ENCODE results near the gene RAD21L1. TPM values are rescaled to one million over a fixed set of nuclear protein-coding genes. Genes with fewer than 3 reads are reported as not detected.

RAD21L1 gene
- polyA plus RNA-seq, 3 donors, result not detected

GRCh38 chr20:1196634-1197033 lies 29.2 kb upstream of the RAD21L1 start:
- no peak for DNase-seq
- intact Hi-C loops (cut with micrococcal nuclease), result no loop called here
- H3K9me3 Mint-ChIP-seq, result peaks cover 0 to 5% (median 3%) of the 10 kb centered on the region in 7 donors
- no peak overlapping the region for H3K27ac Mint-ChIP-seq
- H3K36me3 ChIP-seq (replicated peaks in 1 of 2; ENCODE audit: control insufficient read depth in 1 of 2, insufficient read depth in 2 of 2, low read length in 2 of 2), result no peaks in the 10 kb centered on the region
- H3K9me3 ChIP-seq (replicated peaks in 1 of 2; ENCODE audit: control insufficient read depth in 1 of 2, insufficient read depth in 1 of 2, low read length in 2 of 2), result no peaks in the 10 kb centered on the region
- H3K27ac ChIP-seq (ENCODE audit: low read depth in 1 of 2, low read length in 2 of 2), result no peak overlapping the region
- H3K4me3 Mint-ChIP-seq, result no peak overlapping the region
- no peaks in the 10 kb centered on the region for H3K36me3 Mint-ChIP-seq
- no peaks in the 10 kb centered on the region for H4K20me1 ChIP-seq (ENCODE audit: insufficient read depth, low read length)
- no peak overlapping the region for H3K9ac ChIP-seq (ENCODE audit: insufficient read depth, low read length, poor library complexity, severe bottlenecking)
- no peaks in the 10 kb centered on the region for H3K4me1 ChIP-seq (ENCODE audit: control insufficient read depth in 1 of 2, insufficient read depth in 2 of 2, low read length in 2 of 2)
- no CpG with 5 or more reads among the region's 2 CpGs for WGBS (ENCODE audit: insufficient coverage)
- H3K4me1 Mint-ChIP-seq, result peaks cover 2% of the 10 kb centered on the region
- no peak overlapping the region for H3K4me2 ChIP-seq (replicated peaks; ENCODE audit: extremely low read depth, low read length, poor library complexity, severe bottlenecking)
- TF ChIP-seq, protein P1, sequence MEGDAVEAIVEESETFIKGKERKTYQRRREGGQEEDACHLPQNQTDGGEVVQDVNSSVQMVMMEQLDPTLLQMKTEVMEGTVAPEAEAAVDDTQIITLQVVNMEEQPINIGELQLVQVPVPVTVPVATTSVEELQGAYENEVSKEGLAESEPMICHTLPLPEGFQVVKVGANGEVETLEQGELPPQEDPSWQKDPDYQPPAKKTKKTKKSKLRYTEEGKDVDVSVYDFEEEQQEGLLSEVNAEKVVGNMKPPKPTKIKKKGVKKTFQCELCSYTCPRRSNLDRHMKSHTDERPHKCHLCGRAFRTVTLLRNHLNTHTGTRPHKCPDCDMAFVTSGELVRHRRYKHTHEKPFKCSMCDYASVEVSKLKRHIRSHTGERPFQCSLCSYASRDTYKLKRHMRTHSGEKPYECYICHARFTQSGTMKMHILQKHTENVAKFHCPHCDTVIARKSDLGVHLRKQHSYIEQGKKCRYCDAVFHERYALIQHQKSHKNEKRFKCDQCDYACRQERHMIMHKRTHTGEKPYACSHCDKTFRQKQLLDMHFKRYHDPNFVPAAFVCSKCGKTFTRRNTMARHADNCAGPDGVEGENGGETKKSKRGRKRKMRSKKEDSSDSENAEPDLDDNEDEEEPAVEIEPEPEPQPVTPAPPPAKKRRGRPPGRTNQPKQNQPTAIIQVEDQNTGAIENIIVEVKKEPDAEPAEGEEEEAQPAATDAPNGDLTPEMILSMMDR (IDR thresholded peaks at IDR 0.05), result no peak
- no peak overlapping the region for H3K4me3 ChIP-seq (replicated peaks in 1 of 3; ENCODE audit: low read depth in 2 of 3, low read length in 3 of 3)
- H3K79me2 ChIP-seq (ENCODE audit: insufficient read depth, low read length), result no peaks in the 10 kb centered on the region
- H2AFZ ChIP-seq (ENCODE audit: insufficient read depth, low read depth, low read length, poor library complexity, severe bottlenecking), result no peak overlapping the region
- H3K27me3 Mint-ChIP-seq (ENCODE audit: low read depth in 3 of 3), result peaks cover 2 to 6% (median 5%) of the 10 kb centered on the region in 3 donors
- no peaks in the 10 kb centered on the region for H3K27me3 ChIP-seq (ENCODE audit: control insufficient read depth in 2 of 2, insufficient read depth in 2 of 2, low read length in 2 of 2)

DNA sequence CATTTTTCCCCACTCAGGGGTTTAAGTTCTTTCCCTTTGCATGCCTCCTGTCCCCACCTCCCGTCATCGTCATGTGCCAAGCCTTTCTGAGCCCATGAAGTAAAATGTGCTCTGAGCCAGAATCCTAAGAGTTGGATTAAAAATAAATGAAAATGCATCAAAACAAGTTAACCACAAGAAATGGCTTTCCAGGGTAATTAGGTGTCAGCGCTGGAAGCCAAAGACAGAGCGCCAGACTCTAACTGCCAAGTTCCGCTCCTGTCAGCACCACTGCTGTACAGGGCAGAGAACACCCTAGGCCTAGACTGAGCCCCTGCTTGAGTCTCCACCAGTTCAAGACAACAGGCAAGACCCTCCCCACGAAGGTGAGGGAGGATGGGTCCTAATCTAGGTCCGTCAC lies 28.0 kb upstream of the RAD21L1 start:
- H3K9ac ChIP-seq (ENCODE audit: insufficient read depth, low read length, poor library complexity, severe bottlenecking), result no peak overlapping the region
- H3K36me3 Mint-ChIP-seq, result no peaks in the 10 kb centered on the region
- no peak overlapping the region for H3K4me2 ChIP-seq (replicated peaks; ENCODE audit: extremely low read depth, low read length, poor library complexity, severe bottlenecking)
- no peak overlapping the region for H3K27ac ChIP-seq (ENCODE audit: low read depth in 1 of 2, low read length in 2 of 2)
- peak overlapping the region in 1 of 7 donors; percentile 15 for H3K27ac Mint-ChIP-seq
- H3K4me3 Mint-ChIP-seq, result no peak overlapping the region
- 100% methylated on average over 3 of the region's 7 CpGs for WGBS (ENCODE audit: insufficient coverage)
- no peaks in the 10 kb centered on the region for H3K9me3 ChIP-seq (replicated peaks in 1 of 2; ENCODE audit: control insufficient read depth in 1 of 2, insufficient read depth in 1 of 2, low read length in 2 of 2)
- TF ChIP-seq, protein P1 (IDR thresholded peaks at IDR 0.05), result no peak
- no peaks in the 10 kb centered on the region for H4K20me1 ChIP-seq (ENCODE audit: insufficient read depth, low read length)
- H3K9me3 Mint-ChIP-seq, result peaks cover 0 to 5% (median 3%) of the 10 kb centered on the region in 7 donors
- H2AFZ ChIP-seq (ENCODE audit: insufficient read depth, low read depth, low read length, poor library complexity, severe bottlenecking), result no peak overlapping the region
- no peaks in the 10 kb centered on the region for H3K36me3 ChIP-seq (replicated peaks in 1 of 2; ENCODE audit: control insufficient read depth in 1 of 2, insufficient read depth in 2 of 2, low read length in 2 of 2)
- H3K27me3 Mint-ChIP-seq (ENCODE audit: low read depth in 3 of 3), result peaks cover 2 to 4% (median 3%) of the 10 kb centered on the region in 3 donors
- no peak overlapping the region for H3K4me3 ChIP-seq (replicated peaks in 1 of 3; ENCODE audit: low read depth in 2 of 3, low read length in 3 of 3)
- intact Hi-C loops (cut with micrococcal nuclease), result no loop called here
- H3K79me2 ChIP-seq (ENCODE audit: insufficient read depth, low read length), result no peaks in the 10 kb centered on the region
- no peaks in the 10 kb centered on the region for H3K27me3 ChIP-seq (ENCODE audit: control insufficient read depth in 2 of 2, insufficient read depth in 2 of 2, low read length in 2 of 2)
- no peak for DNase-seq
- no peaks in the 10 kb centered on the region for H3K4me1 ChIP-seq (ENCODE audit: control insufficient read depth in 1 of 2, insufficient read depth in 2 of 2, low read length in 2 of 2)
- H3K4me1 Mint-ChIP-seq, result peaks cover 2% of the 10 kb centered on the region
